ENCODE data around the gene UBE3A.
"Not testable (repeated sequence)": the region's sequence is repeated elsewhere in the genome, so short reads cannot be mapped to it uniquely, and the experiment has no call there.

The UBE3A gene

GRCh38 chr15:25410649-25411048, 28.2 kb downstream of the UBE3A start:
- ATAC-seq, result no peak
- TF ChIP-seq ZFP3 (CRISPR knock-in tag; IDR thresholded peaks at IDR 0.05), result no peak
- TF ChIP-seq OSR1 (CRISPR knock-in tag; IDR thresholded peaks at IDR 0.05), result no peak
- no peak for TF ChIP-seq ESRRG (CRISPR knock-in tag; IDR thresholded peaks at IDR 0.05)
- no peak for TF ChIP-seq TOX (CRISPR knock-in tag; IDR thresholded peaks at IDR 0.05; ENCODE audit: borderline replicate concordance)
- no peak for TF ChIP-seq GLIS3 (CRISPR knock-in tag; IDR thresholded peaks at IDR 0.05)
- TF ChIP-seq ISL1 (CRISPR knock-in tag; IDR thresholded peaks at IDR 0.05), result no peak
- no peak for TF ChIP-seq PATZ1 (CRISPR knock-in tag; IDR thresholded peaks at IDR 0.05; ENCODE audit: borderline replicate concordance)
- no peak for TF ChIP-seq SNAI2 (CRISPR knock-in tag; IDR thresholded peaks at IDR 0.05)
- no peak for TF ChIP-seq TCF4 (CRISPR knock-in tag; IDR thresholded peaks at IDR 0.05; ENCODE audit: borderline replicate concordance)
- TF ChIP-seq RARB (CRISPR knock-in tag; IDR thresholded peaks at IDR 0.05), result no peak
- TF ChIP-seq PPARA (CRISPR knock-in tag; IDR thresholded peaks at IDR 0.05; ENCODE audit: borderline replicate concordance), result no peak
- TF ChIP-seq ZNF70 (CRISPR knock-in tag; IDR thresholded peaks at IDR 0.05), result no peak
- TF ChIP-seq ARNTL (CRISPR knock-in tag; IDR thresholded peaks at IDR 0.05; ENCODE audit: borderline replicate concordance, low read depth), result no peak
- no peak for TF ChIP-seq ZC3H10 (CRISPR knock-in tag; IDR thresholded peaks at IDR 0.05)
- TF ChIP-seq TSHZ2 (CRISPR knock-in tag; IDR thresholded peaks at IDR 0.05), result no peak
- no peak for TF ChIP-seq CREB5 (CRISPR knock-in tag; IDR thresholded peaks at IDR 0.05; ENCODE audit: low read depth)
- no peak for TF ChIP-seq CSRNP3 (CRISPR knock-in tag; IDR thresholded peaks at IDR 0.05)
- TF ChIP-seq POU6F1 (CRISPR knock-in tag; IDR thresholded peaks at IDR 0.05; ENCODE audit: borderline replicate concordance, low read depth), result no peak
- no peak for TF ChIP-seq ZNF8 (CRISPR knock-in tag; IDR thresholded peaks at IDR 0.05)

- not testable (repeated sequence) for ATAC-seq
Observed at GRCh38 chr15:25409731-25410130, 29.1 kb downstream of the UBE3A start.

GRCh38 chr15:25408929-25409328, 29.9 kb downstream of the UBE3A start:
- no peak for TF ChIP-seq ZC3H10 (CRISPR knock-in tag; IDR thresholded peaks at IDR 0.05)
- TF ChIP-seq ZNF565 (CRISPR knock-in tag; conservative IDR thresholded peaks at IDR 0.05; ENCODE audit: low read depth), result no peak
- no peak for TF ChIP-seq OSR1 (CRISPR knock-in tag; IDR thresholded peaks at IDR 0.05)
- no peak for TF ChIP-seq CSRNP3 (CRISPR knock-in tag; IDR thresholded peaks at IDR 0.05)
- TF ChIP-seq ZFP3 (CRISPR knock-in tag; IDR thresholded peaks at IDR 0.05), result no peak
- TF ChIP-seq ZFP30 (CRISPR knock-in tag; IDR thresholded peaks at IDR 0.05), result no peak
- TF ChIP-seq ZNF70 (CRISPR knock-in tag; IDR thresholded peaks at IDR 0.05), result no peak
- TF ChIP-seq TCF4 (CRISPR knock-in tag; IDR thresholded peaks at IDR 0.05; ENCODE audit: borderline replicate concordance), result no peak
- no peak for TF ChIP-seq ZNF8 (CRISPR knock-in tag; IDR thresholded peaks at IDR 0.05)
- TF ChIP-seq ISL1 (CRISPR knock-in tag; IDR thresholded peaks at IDR 0.05), result no peak
- no peak for TF ChIP-seq POU6F1 (CRISPR knock-in tag; IDR thresholded peaks at IDR 0.05; ENCODE audit: borderline replicate concordance, low read depth)
- no peak for TF ChIP-seq CREB5 (CRISPR knock-in tag; IDR thresholded peaks at IDR 0.05; ENCODE audit: low read depth)
- no peak for TF ChIP-seq GLIS3 (CRISPR knock-in tag; IDR thresholded peaks at IDR 0.05)
- TF ChIP-seq SNAI2 (CRISPR knock-in tag; IDR thresholded peaks at IDR 0.05), result no peak
- TF ChIP-seq TOX (CRISPR knock-in tag; IDR thresholded peaks at IDR 0.05; ENCODE audit: borderline replicate concordance), result no peak
- TF ChIP-seq ESRRG (CRISPR knock-in tag; IDR thresholded peaks at IDR 0.05), result no peak
- TF ChIP-seq CSDC2 (CRISPR knock-in tag; IDR thresholded peaks at IDR 0.05), result no peak
- TF ChIP-seq PPARA (CRISPR knock-in tag; IDR thresholded peaks at IDR 0.05; ENCODE audit: borderline replicate concordance), result no peak
- no peak for TF ChIP-seq ARNTL (CRISPR knock-in tag; IDR thresholded peaks at IDR 0.05; ENCODE audit: borderline replicate concordance, low read depth)
- TF ChIP-seq BACH2 (CRISPR knock-in tag; IDR thresholded peaks at IDR 0.05; ENCODE audit: borderline replicate concordance), result no peak
- no peak for ATAC-seq
